HepG2 (cell line): Measurements from ENCODE around the gene PDGFA. TPM values are rescaled to one million over a fixed set of nuclear protein-coding genes. Genes with fewer than 3 reads are reported as not detected.
A peak's percentile ranks its signal among the peaks of the same experiment; 100 is the strongest.

Experiments
- ETV6 ChIP-seq: sonication (generic); formaldehyde crosslinking; conservative IDR thresholded peaks from 2 replicates; pipeline ENCODE4 v1.4.0; 2020; ENCODE audit warnings: missing genetic modification reagents
- FOXA1 ChIP-seq, 2 experiments: fragments of 450-650 bp in 1 of 2; sonication (generic) in 1 of 2; formaldehyde crosslinking in 1 of 2; IDR thresholded peaks; 2 replicates each; pipeline versions ENCODE4 v1.4.0 to v1.6.1; 2016 to 2020; ENCODE audit warnings: missing genetic modification reagents in 1 of 2
- HOXA7 ChIP-seq: sonication (generic); formaldehyde crosslinking; IDR thresholded peaks from 2 replicates; pipeline ENCODE4 v1.8.1; 2022; ENCODE audit warnings: mild to moderate bottlenecking, missing genetic modification reagents, moderate library complexity
- KDM2A ChIP-seq: sonication (generic); formaldehyde crosslinking; IDR thresholded peaks from 2 replicates; pipeline ENCODE4 v1.4.0; 2020; ENCODE audit warnings: low read depth, missing genetic modification reagents, borderline replicate concordance
- MBNL3 ChIP-seq: fragments of 250-450 bp; sonication (Bioruptor Pico); conservative IDR thresholded peaks from 2 replicates; pipeline ENCODE4 v1.8.0; 2022; ENCODE audit warnings: mild to moderate bottlenecking, inconsistent platforms
- PAX8 ChIP-seq: sonication (generic); formaldehyde crosslinking; IDR thresholded peaks from 2 replicates; pipeline ENCODE4 v1.8.0; 2022; ENCODE audit warnings: mild to moderate bottlenecking, missing genetic modification reagents, borderline replicate concordance
- POLR2G ChIP-seq: fragments of 200-400 bp; formaldehyde crosslinking; IDR thresholded peaks from 2 replicates; pipeline ENCODE4 v1.6.1; 2018; ENCODE audit warnings: mild to moderate bottlenecking, low read depth, low read length, moderate library complexity
- RFX5 ChIP-seq: IDR thresholded peaks from 2 replicates; pipeline ENCODE4 v1.6.1; 2011; ENCODE audit warnings: low read depth, low read length, improper control_type of control experiment
- SRSF9 ChIP-seq: fragments of 200-400 bp; formaldehyde crosslinking; IDR thresholded peaks from 2 replicates; pipeline ENCODE4 v1.6.1; 2018; ENCODE audit warnings: borderline replicate concordance, mild to moderate bottlenecking, low read depth, low read length; ENCODE audit not compliant: insufficient read depth, poor library complexity, severe bottlenecking
- STAG1 ChIP-seq: sonication (generic); formaldehyde crosslinking; IDR thresholded peaks from 2 replicates; pipeline ENCODE4 v1.4.0; 2020; ENCODE audit warnings: missing genetic modification reagents
- TEAD3 ChIP-seq: optimal IDR thresholded peaks from 2 replicates; pipeline ENCODE3; 2016; ENCODE audit warnings: borderline replicate concordance
- TRAFD1 ChIP-seq: sonication (generic); formaldehyde crosslinking; IDR thresholded peaks from 2 replicates; pipeline ENCODE4 v1.5.1; 2020; ENCODE audit warnings: missing genetic modification reagents, mild to moderate bottlenecking, borderline replicate concordance
- ZEB1 ChIP-seq: IDR thresholded peaks from 2 replicates; pipeline ENCODE4 v1.6.1; 2012; ENCODE audit warnings: mild to moderate bottlenecking, low read depth, inconsistent platforms; ENCODE audit not compliant: insufficient replicate concordance
- ZFAT ChIP-seq: sonication (generic); formaldehyde crosslinking; conservative IDR thresholded peaks from 2 replicates; pipeline ENCODE4 v1.8.1; 2023; ENCODE audit warnings: missing genetic modification reagents, inconsistent platforms
- ZFP62 ChIP-seq: sonication (generic); formaldehyde crosslinking; IDR thresholded peaks from 2 replicates; pipeline ENCODE4 v1.4.0; 2020; ENCODE audit warnings: missing genetic modification reagents
- ZNF121 ChIP-seq: sonication (generic); formaldehyde crosslinking; IDR thresholded peaks from 2 replicates; pipeline ENCODE4 v1.5.0; 2020; ENCODE audit warnings: mild to moderate bottlenecking, missing genetic modification reagents
- ZNF264 ChIP-seq: sonication (generic); formaldehyde crosslinking; IDR thresholded peaks from 2 replicates; pipeline ENCODE4 v1.4.0; 2020; ENCODE audit warnings: missing genetic modification reagents
- ZNF274 ChIP-seq: sonication (generic); formaldehyde crosslinking; IDR thresholded peaks from 2 replicates; pipeline ENCODE4 v1.5.1; 2020; ENCODE audit warnings: mild to moderate bottlenecking, missing genetic modification reagents
- ZNF563 ChIP-seq: sonication (generic); formaldehyde crosslinking; IDR thresholded peaks from 2 replicates; pipeline ENCODE4 v1.8.0; 2022; ENCODE audit warnings: mild to moderate bottlenecking, moderate library complexity, missing genetic modification reagents
- ZNF652 ChIP-seq: IDR thresholded peaks from 2 replicates; pipeline ENCODE4 v1.6.1; 2016; ENCODE audit warnings: low read depth, borderline replicate concordance
- ZNF709 ChIP-seq: sonication (generic); formaldehyde crosslinking; IDR thresholded peaks from 2 replicates; pipeline ENCODE4 v1.5.0; 2020; ENCODE audit warnings: mild to moderate bottlenecking, missing genetic modification reagents
- ZNF724P ChIP-seq: sonication (generic); formaldehyde crosslinking; IDR thresholded peaks from 2 replicates; pipeline ENCODE4 v1.8.0; 2022; ENCODE audit warnings: missing genetic modification reagents, borderline replicate concordance
- ZNF850 ChIP-seq: sonication (generic); formaldehyde crosslinking; conservative IDR thresholded peaks from 2 replicates; pipeline ENCODE4 v1.9.0; 2021; ENCODE audit warnings: mild to moderate bottlenecking, missing genetic modification reagents
- polyA plus RNA-seq, 8 experiments: library from polyadenylated mRNA; depleted of rRNA in 3 of 8; stranded (reverse) in 7 of 8; unstranded in 1 of 8; fragments of >200 nt; fragmentation: Illumina TruSeq in 4 of 8; extraction: Trizol in 4 of 8; gene quantifications; 2 replicates each; pipeline versions ENCODE4 v1.2.1 to v1.2.3, GENCODE V29; 2011 to 2016; ENCODE audit warnings: low read depth in 4 of 8, missing spikeins in 1 of 8, mixed read lengths in 1 of 8; ENCODE audit not compliant: insufficient read depth in 1 of 8
- total RNA-seq, 5 experiments: library from RNA; depleted of rRNA; stranded (reverse); fragments of >200 nt; fragmentation: Illumina TruSeq; extraction: Trizol; gene quantifications; 2 replicates each; pipeline ENCODE4 v1.2.3, GENCODE V29; 2016; ENCODE audit warnings: low read depth in 1 of 5
- TF ChIP-seq, protein P1 (sequence below): sonication (generic); formaldehyde crosslinking; IDR thresholded peaks from 2 replicates; pipeline ENCODE4 v1.4.0; 2020; ENCODE audit warnings: missing genetic modification reagents
- TF ChIP-seq, protein P2 (sequence below): sonication (generic); formaldehyde crosslinking; IDR thresholded peaks from 2 replicates; pipeline ENCODE4 v1.5.0; 2020; ENCODE audit warnings: mild to moderate bottlenecking, missing genetic modification reagents, borderline replicate concordance
- TF ChIP-seq, protein P3 (sequence below): sonication (generic); IDR thresholded peaks from 2 replicates; pipeline ENCODE4 v1.6.1; 2016; ENCODE audit warnings: low read depth, borderline replicate concordance

The PDGFA gene
- total and polyA plus RNA-seq, 2 of the 13 experiments (the other 11 are each of a cell fraction or from before 2014, with no cell fraction given) = 1.5 to 3.4 TPM

GRCh38 chr7:553636-554111 lies 34.0 kb upstream of the PDGFA start (continued):
- TF ChIP-seq HOXA7 (no peak), ZNF709 (no peak), SRSF9 (no peak), PAX8 (CRISPR knock-in tag) (0 out of 2 replicates have a peak, but pooled peaks have one; percentile 7), TRAFD1 (CRISPR knock-in tag) (no peak), KDM2A (CRISPR knock-in tag) (no peak; the same call in 1 of the 2 replicates), ZNF652 (CRISPR knock-in tag) (no peak), ETV6 (no peak), MBNL3 (CRISPR knock-in tag) (no peak), ZNF563 (CRISPR knock-in tag) (no peak), ZNF121 (CRISPR knock-in tag) (no peak), FOXA1 (IDR thresholded peaks at IDR 0.05) (no peak), FOXA1 (CRISPR knock-in tag; IDR thresholded peaks at IDR 0.05) (peak; percentile 34; the same call in 1 of the 2 replicates), ZNF264 (CRISPR knock-in tag) (no peak), POLR2G (no peak), ZFAT (CRISPR knock-in tag) (no peak), ZNF850 (CRISPR knock-in tag) (no peak), ZNF724P (CRISPR knock-in tag) (no peak), RFX5 (no peak), STAG1 (CRISPR knock-in tag) (no peak), ZNF274 (CRISPR knock-in tag) (no peak), ZFP62 (CRISPR knock-in tag) (no peak), TEAD3 (CRISPR knock-in tag) (peak; percentile 7), ZEB1 (no peak)
- TF ChIP-seq, protein P1, sequence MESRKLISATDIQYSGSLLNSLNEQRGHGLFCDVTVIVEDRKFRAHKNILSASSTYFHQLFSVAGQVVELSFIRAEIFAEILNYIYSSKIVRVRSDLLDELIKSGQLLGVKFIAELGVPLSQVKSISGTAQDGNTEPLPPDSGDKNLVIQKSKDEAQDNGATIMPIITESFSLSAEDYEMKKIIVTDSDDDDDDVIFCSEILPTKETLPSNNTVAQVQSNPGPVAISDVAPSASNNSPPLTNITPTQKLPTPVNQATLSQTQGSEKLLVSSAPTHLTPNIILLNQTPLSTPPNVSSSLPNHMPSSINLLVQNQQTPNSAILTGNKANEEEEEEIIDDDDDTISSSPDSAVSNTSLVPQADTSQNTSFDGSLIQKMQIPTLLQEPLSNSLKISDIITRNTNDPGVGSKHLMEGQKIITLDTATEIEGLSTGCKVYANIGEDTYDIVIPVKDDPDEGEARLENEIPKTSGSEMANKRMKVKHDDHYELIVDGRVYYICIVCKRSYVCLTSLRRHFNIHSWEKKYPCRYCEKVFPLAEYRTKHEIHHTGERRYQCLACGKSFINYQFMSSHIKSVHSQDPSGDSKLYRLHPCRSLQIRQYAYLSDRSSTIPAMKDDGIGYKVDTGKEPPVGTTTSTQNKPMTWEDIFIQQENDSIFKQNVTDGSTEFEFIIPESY (CRISPR knock-in tag) = 0 out of 2 replicates have a peak, but pooled peaks have one; percentile 57
- TF ChIP-seq, protein P2, sequence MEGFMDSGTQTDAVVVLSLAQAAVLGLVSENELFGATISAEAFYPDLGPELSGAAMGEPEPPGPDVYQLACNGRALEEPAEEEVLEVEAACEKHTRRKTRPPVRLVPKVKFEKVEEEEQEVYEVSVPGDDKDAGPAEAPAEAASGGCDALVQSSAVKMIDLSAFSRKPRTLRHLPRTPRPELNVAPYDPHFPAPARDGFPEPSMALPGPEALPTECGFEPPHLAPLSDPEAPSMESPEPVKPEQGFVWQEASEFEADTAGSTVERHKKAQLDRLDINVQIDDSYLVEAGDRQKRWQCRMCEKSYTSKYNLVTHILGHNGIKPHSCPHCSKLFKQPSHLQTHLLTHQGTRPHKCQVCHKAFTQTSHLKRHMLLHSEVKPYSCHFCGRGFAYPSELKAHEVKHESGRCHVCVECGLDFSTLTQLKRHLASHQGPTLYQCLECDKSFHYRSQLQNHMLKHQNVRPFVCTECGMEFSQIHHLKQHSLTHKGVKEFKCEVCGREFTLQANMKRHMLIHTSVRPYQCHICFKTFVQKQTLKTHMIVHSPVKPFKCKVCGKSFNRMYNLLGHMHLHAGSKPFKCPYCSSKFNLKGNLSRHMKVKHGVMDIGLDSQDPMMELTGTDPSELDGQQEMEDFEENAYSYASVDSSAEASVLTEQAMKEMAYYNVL (CRISPR knock-in tag) = no peak
- TF ChIP-seq, protein P3, sequence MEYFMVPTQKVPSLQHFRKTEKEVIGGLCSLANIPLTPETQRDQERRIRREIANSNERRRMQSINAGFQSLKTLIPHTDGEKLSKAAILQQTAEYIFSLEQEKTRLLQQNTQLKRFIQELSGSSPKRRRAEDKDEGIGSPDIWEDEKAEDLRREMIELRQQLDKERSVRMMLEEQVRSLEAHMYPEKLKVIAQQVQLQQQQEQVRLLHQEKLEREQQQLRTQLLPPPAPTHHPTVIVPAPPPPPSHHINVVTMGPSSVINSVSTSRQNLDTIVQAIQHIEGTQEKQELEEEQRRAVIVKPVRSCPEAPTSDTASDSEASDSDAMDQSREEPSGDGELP = peak; percentile 68
